Karpas-422 (cell line): Measurements from ENCODE around the gene TMEM220. TPM values are rescaled to one million over a fixed set of nuclear protein-coding genes. Genes with fewer than 3 reads are reported as not detected.

Source experiments
- DNase-seq: peaks from one replicate; pipeline ENCODE4 v3.0.0-alpha.2; 2015
- H2AFZ ChIP-seq: fragments of 200-600 bp; sonication (generic); 2 replicates; pipeline ENCODE4 v1.6.1; 2014; ENCODE audit warnings: antibody characterized with exemption, low read length, mixed read lengths
- H3K27ac ChIP-seq: fragments of 200-600 bp; sonication (generic); 2 replicates; pipeline ENCODE4 v1.5.1; 2014; ENCODE audit warnings: mild to moderate bottlenecking, low read length, moderate library complexity
- H3K27me3 ChIP-seq: fragments of 200-600 bp; sonication (generic); 2 replicates; pipeline ENCODE4 v1.6.1; 2014; ENCODE audit warnings: low read length, mixed read lengths
- H3K36me3 ChIP-seq: fragments of 200-600 bp; sonication (generic); 2 replicates; pipeline ENCODE4 v1.6.1; 2014; ENCODE audit warnings: low read length, mixed read lengths; ENCODE audit not compliant: insufficient read depth
- H3K4me1 ChIP-seq: fragments of 200-600 bp; sonication (generic); 2 replicates; pipeline ENCODE4 v1.6.1; 2014; ENCODE audit warnings: mild to moderate bottlenecking, low read length, mixed read lengths
- H3K4me2 ChIP-seq: fragments of 200-600 bp; sonication (generic); 2 replicates; pipeline ENCODE4 v1.6.1; 2014; ENCODE audit warnings: low read length, low read depth, mild to moderate bottlenecking; ENCODE audit not compliant: poor library complexity, severe bottlenecking
- H3K4me3 ChIP-seq: fragments of 200-600 bp; sonication (generic); 2 replicates; pipeline ENCODE4 v1.5.1; 2014; ENCODE audit warnings: mild to moderate bottlenecking, antibody characterized with exemption, low read length, mixed read lengths
- H3K79me2 ChIP-seq: fragments of 200-600 bp; sonication (generic); 2 replicates; pipeline ENCODE4 v1.6.1; 2014; ENCODE audit warnings: mild to moderate bottlenecking, low read length, mixed read lengths
- H3K9ac ChIP-seq: fragments of 200-600 bp; sonication (generic); 2 replicates; pipeline ENCODE4 v1.6.0; 2014; ENCODE audit warnings: low read length
- H3K9me2 ChIP-seq: fragments of 200-600 bp; sonication (generic), shearing (Covaris generic); replicated peaks from 2 replicates; pipeline ENCODE4 v1.6.0; 2014; ENCODE audit warnings: mild to moderate bottlenecking, low read length, moderate library complexity; ENCODE audit not compliant: insufficient read depth
- H3K9me3 ChIP-seq: fragments of 300-700, 200-600 bp; sonication (generic); 2 replicates; pipeline ENCODE4 v1.6.1; 2014; ENCODE audit warnings: low read length, mixed read lengths
- H4K20me1 ChIP-seq: fragments of 200-600 bp; sonication (generic); 2 replicates; pipeline ENCODE4 v1.6.1; 2014; ENCODE audit warnings: mild to moderate bottlenecking, antibody characterized with exemption, low read length, low read depth; ENCODE audit not compliant: insufficient read depth
- total RNA-seq: library from RNA; depleted of rRNA; stranded (reverse); fragments of >200 nt; shearing (Covaris generic); gene quantifications from 2 replicates; pipeline ENCODE4 v1.2.3, GENCODE V29; 2014; ENCODE audit warnings: low replicate concordance

TMEM220 gene
- total RNA-seq, 1 experiment from 2014 or later: not detected

- Histone ChIP-seq H3K27ac (no peak overlapping the region), H4K20me1 (no peaks in the 10 kb centered on the region), H2AFZ (no peak overlapping the region), H3K27me3 (no peaks in the 10 kb centered on the region), H3K4me1 (no peaks in the 10 kb centered on the region), H3K4me3 (no peak overlapping the region), H3K9ac (no peak overlapping the region), H3K36me3 (no peaks in the 10 kb centered on the region), H3K9me2 (no peaks in the 10 kb centered on the region), H3K9me3 (no peaks in the 10 kb centered on the region), H3K79me2 (no peaks in the 10 kb centered on the region), H3K4me2 (no peak overlapping the region)
- peak; percentile 37 for DNase-seq
These were observed 27.8 kb upstream of the TMEM220 start for GRCh38 chr17:10757647-10758046.

GRCh38 chr17:10757067-10757466 is 27.2 kb upstream of the TMEM220 start:
- Histone ChIP-seq H3K79me2 (no peaks in the 10 kb centered on the region), H4K20me1 (no peaks in the 10 kb centered on the region), H3K9me3 (no peaks in the 10 kb centered on the region), H3K27ac (no peak overlapping the region), H3K36me3 (no peaks in the 10 kb centered on the region), H3K4me1 (no peaks in the 10 kb centered on the region), H3K4me2 (no peak overlapping the region), H3K9me2 (no peaks in the 10 kb centered on the region), H3K4me3 (no peak overlapping the region), H2AFZ (no peak overlapping the region), H3K27me3 (no peaks in the 10 kb centered on the region), H3K9ac (no peak overlapping the region)
- DNase-seq: peak; percentile 32

- no peaks in the 10 kb centered on the region for H3K9me2 ChIP-seq
- H4K20me1 ChIP-seq: no peaks in the 10 kb centered on the region
- H3K4me1 ChIP-seq: no peaks in the 10 kb centered on the region
- H3K9me3 ChIP-seq: no peaks in the 10 kb centered on the region
- no peaks in the 10 kb centered on the region for H3K27me3 ChIP-seq
- no peaks in the 10 kb centered on the region for H3K79me2 ChIP-seq
- H3K9ac ChIP-seq: no peak overlapping the region
- peak; percentile 9 for DNase-seq
- H3K27ac ChIP-seq: no peak overlapping the region
- H3K4me2 ChIP-seq: no peak overlapping the region
- H2AFZ ChIP-seq: no peak overlapping the region
- no peak overlapping the region for H3K4me3 ChIP-seq
- H3K36me3 ChIP-seq: no peaks in the 10 kb centered on the region
These were observed 26.8 kb upstream of the TMEM220 start for GRCh38 chr17:10756619-10757018.

- Histone ChIP-seq H3K27ac (no peak overlapping the region), H3K79me2 (no peaks in the 10 kb centered on the region), H3K4me1 (no peaks in the 10 kb centered on the region), H3K9me3 (no peaks in the 10 kb centered on the region), H3K36me3 (no peaks in the 10 kb centered on the region), H3K4me3 (no peak overlapping the region), H3K4me2 (no peak overlapping the region), H4K20me1 (no peaks in the 10 kb centered on the region), H3K9me2 (no peaks in the 10 kb centered on the region), H3K27me3 (no peaks in the 10 kb centered on the region), H2AFZ (no peak overlapping the region), H3K9ac (no peak overlapping the region)
- no peak for DNase-seq
These were observed 26.4 kb upstream of the TMEM220 start for GRCh38 chr17:10756185-10756584.

GRCh38 chr17:10755592-10756127 is 25.8 kb upstream of the TMEM220 start:
- H2AFZ ChIP-seq: no peak overlapping the region
- H3K36me3 ChIP-seq: no peaks in the 10 kb centered on the region
- H4K20me1 ChIP-seq: no peaks in the 10 kb centered on the region
- no peak for DNase-seq
- H3K27ac ChIP-seq: no peak overlapping the region
- no peaks in the 10 kb centered on the region for H3K4me1 ChIP-seq
- H3K9ac ChIP-seq: no peak overlapping the region
- no peak overlapping the region for H3K4me2 ChIP-seq
- H3K79me2 ChIP-seq: no peaks in the 10 kb centered on the region
- no peaks in the 10 kb centered on the region for H3K27me3 ChIP-seq
- H3K4me3 ChIP-seq: no peak overlapping the region
- no peaks in the 10 kb centered on the region for H3K9me2 ChIP-seq
- no peaks in the 10 kb centered on the region for H3K9me3 ChIP-seq

GRCh38 chr17:10754861-10755591 is 25.2 kb upstream of the TMEM220 start:
- H3K4me1 ChIP-seq: no peaks in the 10 kb centered on the region
- no peak for DNase-seq
- no peaks in the 10 kb centered on the region for H3K9me2 ChIP-seq
- H3K4me3 ChIP-seq: no peak overlapping the region
- H4K20me1 ChIP-seq: no peaks in the 10 kb centered on the region
- H3K4me2 ChIP-seq: no peak overlapping the region
- H3K27me3 ChIP-seq: no peaks in the 10 kb centered on the region
- H3K79me2 ChIP-seq: no peaks in the 10 kb centered on the region
- no peaks in the 10 kb centered on the region for H3K9me3 ChIP-seq
- no peak overlapping the region for H2AFZ ChIP-seq
- no peaks in the 10 kb centered on the region for H3K36me3 ChIP-seq
- no peak overlapping the region for H3K27ac ChIP-seq
- H3K9ac ChIP-seq: no peak overlapping the region

- Histone ChIP-seq H3K27me3 (no peaks in the 10 kb centered on the region), H3K79me2 (no peaks in the 10 kb centered on the region), H3K27ac (no peak overlapping the region), H3K4me1 (no peaks in the 10 kb centered on the region), H3K4me2 (no peak overlapping the region), H3K4me3 (no peak overlapping the region), H3K9me2 (no peaks in the 10 kb centered on the region), H4K20me1 (no peaks in the 10 kb centered on the region), H3K36me3 (no peaks in the 10 kb centered on the region), H3K9me3 (no peaks in the 10 kb centered on the region), H3K9ac (no peak overlapping the region), H2AFZ (no peak overlapping the region)
- peak; percentile 78 for DNase-seq
These were observed 24.3 kb upstream of the TMEM220 start for GRCh38 chr17:10754109-10754508.

- Histone ChIP-seq H3K4me3 (no peak overlapping the region), H3K79me2 (no peaks in the 10 kb centered on the region), H3K36me3 (no peaks in the 10 kb centered on the region), H3K9me2 (no peaks in the 10 kb centered on the region), H3K27me3 (no peaks in the 10 kb centered on the region), H2AFZ (no peak overlapping the region), H4K20me1 (no peaks in the 10 kb centered on the region), H3K9ac (no peak overlapping the region), H3K4me1 (no peaks in the 10 kb centered on the region), H3K4me2 (no peak overlapping the region), H3K9me3 (no peaks in the 10 kb centered on the region), H3K27ac (no peak overlapping the region)
- no peak for DNase-seq
These were observed 22.9 kb upstream of the TMEM220 start for GRCh38 chr17:10752696-10753095.
